B cell (primary cell): ENCODE results near the gene WNK4. TPM values are rescaled to one million over a fixed set of nuclear protein-coding genes. Genes with fewer than 3 reads are reported as not detected.

ENCODE experiments used
- ATAC-seq: fragments of 200-7000 bp; cut with Tn5 transposase; one replicate; pipeline ENCODE4 v1.10.0; 2021; ENCODE audit warnings: low read depth, mild to moderate bottlenecking, moderate number of reproducible peaks, moderate library complexity
- CTCF ChIA-PET: fragments of 350-600 bp; sonication (Branson Sonifier 250); formaldehyde crosslinking; loops from one replicate; lab custom pipeline; 2021; ENCODE audit warnings: antibody characterized with exemption, inconsistent platforms; lab: Charles Lee
- POLR2A ChIA-PET: fragments of 350-600 bp; sonication (Branson Sonifier 250); formaldehyde crosslinking; loops from one replicate; lab custom pipeline; 2021; ENCODE audit warnings: antibody characterized with exemption; lab: Charles Lee
- DNase-seq: peaks from one replicate; pipeline ENCODE4 v3.0.0; 2013
- H2AFZ ChIP-seq: 2 replicates; pipeline ENCODE4 v1.6.1; 2012; ENCODE audit warnings: mild to moderate bottlenecking, low read depth, low read length; ENCODE audit not compliant: insufficient read depth, poor library complexity, severe bottlenecking
- H3K27ac ChIP-seq, 2 donors: 1 replicate in 1 of 2; 2 replicates in 1 of 2; pipeline ENCODE4 v1.5.1; 2012 to 2013; ENCODE audit warnings: low read length in 2 of 2, mild to moderate bottlenecking in 2 of 2, moderate library complexity in 1 of 2
- H3K27me3 ChIP-seq, 4 experiments: fragments of 200-600 bp in 1 of 4; sonication (generic) in 1 of 4; replicated peaks in 1 of 4; 1 replicate in 2 of 4; 2 replicates in 2 of 4; pipeline versions ENCODE4 v1.6.1 to v1.7.0; 2013 to 2016; ENCODE audit warnings: low read length in 3 of 4, mild to moderate bottlenecking in 2 of 4, mixed read lengths in 1 of 4, moderate library complexity in 1 of 4; ENCODE audit not compliant: insufficient read depth in 4 of 4, control insufficient read depth in 3 of 4; ENCODE audit errors: control extremely low read depth in 1 of 4
- H3K36me3 ChIP-seq, 2 experiments: replicated peaks in 1 of 2; 1 replicate in 1 of 2; 2 replicates in 1 of 2; pipeline versions ENCODE4 v1.6.1 to v1.7.1; 2013; ENCODE audit warnings: low read length in 1 of 2; ENCODE audit not compliant: insufficient read depth in 2 of 2, control insufficient read depth in 1 of 2; ENCODE audit errors: control extremely low read depth in 1 of 2, extremely low read depth in 1 of 2
- H3K4me1 ChIP-seq, 2 donors: fragments of 200-600 bp in 1 of 2; sonication (generic) in 1 of 2; 1 replicate in 1 of 2; 2 replicates in 1 of 2; pipeline versions ENCODE4 v1.5.1 to v1.6.1; 2013 to 2017; ENCODE audit warnings: low read length in 2 of 2; ENCODE audit not compliant: control insufficient read depth in 2 of 2, insufficient read depth in 2 of 2
- H3K4me2 ChIP-seq: replicated peaks from 2 replicates; pipeline ENCODE3; 2012; ENCODE audit warnings: mild to moderate bottlenecking, low read depth, low read length; ENCODE audit not compliant: poor library complexity, severe bottlenecking
- H3K4me3 ChIP-seq, 5 experiments: fragments of 200-600 bp in 1 of 5; sonication (generic) in 1 of 5; 1 replicate in 3 of 5; 2 replicates in 2 of 5; pipeline versions ENCODE4 v1.5.1 to v1.7.0; 2011 to 2016; ENCODE audit warnings: low read length in 4 of 5, mild to moderate bottlenecking in 4 of 5, low read depth in 2 of 5, control low read depth in 1 of 5, moderate library complexity in 1 of 5; ENCODE audit not compliant: insufficient read depth in 1 of 5; ENCODE audit errors: control extremely low read depth in 1 of 5, extremely low read depth in 1 of 5
- H3K79me2 ChIP-seq: fragments of 200-600 bp; sonication (generic); one replicate; pipeline ENCODE4 v1.6.0; 2016; ENCODE audit warnings: low read length; ENCODE audit not compliant: control insufficient read depth, insufficient read depth
- H3K9ac ChIP-seq: fragments of 200-600 bp; sonication (generic); 2 replicates; pipeline ENCODE4 v1.6.1; 2017; ENCODE audit warnings: mild to moderate bottlenecking, low read length, moderate library complexity
- H3K9me3 ChIP-seq, 3 donors: one replicate each; pipeline versions ENCODE4 v1.6.1 to v1.7.1; 2013; ENCODE audit warnings: low read length in 2 of 3; ENCODE audit not compliant: control insufficient read depth in 2 of 3, insufficient read depth in 1 of 3; ENCODE audit errors: control extremely low read depth in 1 of 3
- H4K20me1 ChIP-seq: 2 replicates; pipeline ENCODE4 v1.6.0; 2012; ENCODE audit warnings: mild to moderate bottlenecking, low read length; ENCODE audit not compliant: insufficient read depth, control insufficient read depth, poor library complexity, severe bottlenecking
- H3K27ac Mint-ChIP-seq: one replicate; pipeline ENCODE4 v1.8.0; 2021; ENCODE audit warnings: mixed read lengths
- H3K27me3 Mint-ChIP-seq: one replicate; pipeline ENCODE4 v1.8.0; 2021; ENCODE audit warnings: mixed read lengths
- H3K4me1 Mint-ChIP-seq: one replicate; pipeline ENCODE4 v1.8.0; 2021; ENCODE audit warnings: mixed read lengths
- H3K4me3 Mint-ChIP-seq: one replicate; pipeline ENCODE4 v1.8.0; 2021; ENCODE audit warnings: mixed read lengths
- H3K9me3 Mint-ChIP-seq: one replicate; pipeline ENCODE4 v1.8.0; 2022; ENCODE audit warnings: mixed read lengths; ENCODE audit not compliant: insufficient read depth
- EZH2 ChIP-seq: IDR thresholded peaks from 2 replicates; pipeline ENCODE4 v1.6.1; 2012; ENCODE audit warnings: borderline replicate concordance, low read depth, mild to moderate bottlenecking, moderate library complexity, low read length; ENCODE audit not compliant: insufficient read depth, poor library complexity, severe bottlenecking
- WGBS: methylation state at CpG from one replicate; pipeline ENCODE4 v1.1.5; 2013; ENCODE audit warnings: missing lambda C conversion rate; ENCODE audit not compliant: insufficient coverage; 5-methylcytosine and 5-hydroxymethylcytosine counted together
- intact Hi-C: fragments of 100-400 bp; cut with micrococcal nuclease; formaldehyde crosslinking; loops from one replicate; pipeline ENCODE4 v1.10.0; 2022
- polyA plus RNA-seq: library from polyadenylated mRNA; depleted of rRNA; stranded (reverse); fragments of >200 nt; gene quantifications from 2 replicates; pipeline ENCODE4 v1.2.3, GENCODE V29; 2012
- total RNA-seq, 2 donors: library from RNA; stranded (reverse); fragments of 120-200 nt in 1 of 2; gene quantifications; 1 replicate in 1 of 2; 2 replicates in 1 of 2; pipeline versions ENCODE4 v1.2.3 to v1.2.4, GENCODE V29; 2013 to 2022
- TF ChIP-seq, protein P1 (sequence below): fragments of 200-600 bp; IDR thresholded peaks from one replicate; pipeline ENCODE4 v1.8.0; 2022; ENCODE audit warnings: antibody characterized with exemption, mild to moderate bottlenecking

The WNK4 gene
- total and polyA plus RNA-seq, 2 donors (not counting 1 experiment from before 2014, with no cell fraction given): 0.03 to 0.44 TPM

DNA sequence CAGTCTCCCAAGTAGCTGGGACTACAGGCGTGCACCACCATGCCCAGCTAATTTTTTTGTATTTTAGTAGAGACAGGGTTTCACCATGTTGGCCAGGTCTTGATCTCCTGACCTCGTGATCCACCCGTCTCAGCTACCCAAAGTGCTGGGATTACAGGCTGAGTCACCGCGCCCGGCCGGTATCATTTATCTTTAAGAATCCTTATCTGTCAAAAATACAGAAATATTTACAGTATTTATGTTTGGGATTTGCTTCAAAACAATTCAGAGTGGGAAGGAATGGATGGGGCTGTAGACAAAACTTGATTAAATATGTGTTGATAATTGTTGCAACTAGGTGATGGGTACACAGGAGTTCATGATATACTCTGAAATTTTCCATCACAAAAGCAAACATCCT is 40.8 kb downstream of the WNK4 start:
- peaks cover 2 to 43% of the 10 kb centered on the region in 2 experiments for H3K36me3 ChIP-seq
- WGBS: no CpG with 5 or more reads among the region's 7 CpGs
- Mint-ChIP-seq H3K9me3 (no peaks in the 10 kb centered on the region), H3K27me3 (no peaks in the 10 kb centered on the region), H3K4me3 (no peak overlapping the region), H3K4me1 (peaks cover 25% of the 10 kb centered on the region), H3K27ac (no peak overlapping the region)
- DNase-seq: no peak
- intact Hi-C loops: loop anchor here (5.0 kb wide), 2 partner anchors 269 to 661 kb away; partner anchors contain the start of genes DHX8 and HSD17B1
- POLR2A ChIA-PET: no interaction called here
- H3K9me3 ChIP-seq: no peaks in the 10 kb centered on the region
- H3K4me3 ChIP-seq: no peak overlapping the region
- H3K27me3 ChIP-seq: no peaks in the 10 kb centered on the region
- H4K20me1 ChIP-seq: peaks cover 10% of the 10 kb centered on the region
- H3K4me1 ChIP-seq: peaks cover 6 to 18% of the 10 kb centered on the region in 2 donors
- H2AFZ ChIP-seq: no peak overlapping the region
- peaks cover 51% of the 10 kb centered on the region for H3K79me2 ChIP-seq
- CTCF ChIA-PET: interaction anchor here (0.6 to 1.5 kb wide), 4 partner anchors 10 to 99 kb away, joined by 3 to 7 read pairs (median 4); partner anchors contain the start of gene VPS25
- H3K9ac ChIP-seq: no peak overlapping the region
- H3K4me2 ChIP-seq: no peak overlapping the region
- no peak for TF ChIP-seq EZH2
- TF ChIP-seq, protein P1, sequence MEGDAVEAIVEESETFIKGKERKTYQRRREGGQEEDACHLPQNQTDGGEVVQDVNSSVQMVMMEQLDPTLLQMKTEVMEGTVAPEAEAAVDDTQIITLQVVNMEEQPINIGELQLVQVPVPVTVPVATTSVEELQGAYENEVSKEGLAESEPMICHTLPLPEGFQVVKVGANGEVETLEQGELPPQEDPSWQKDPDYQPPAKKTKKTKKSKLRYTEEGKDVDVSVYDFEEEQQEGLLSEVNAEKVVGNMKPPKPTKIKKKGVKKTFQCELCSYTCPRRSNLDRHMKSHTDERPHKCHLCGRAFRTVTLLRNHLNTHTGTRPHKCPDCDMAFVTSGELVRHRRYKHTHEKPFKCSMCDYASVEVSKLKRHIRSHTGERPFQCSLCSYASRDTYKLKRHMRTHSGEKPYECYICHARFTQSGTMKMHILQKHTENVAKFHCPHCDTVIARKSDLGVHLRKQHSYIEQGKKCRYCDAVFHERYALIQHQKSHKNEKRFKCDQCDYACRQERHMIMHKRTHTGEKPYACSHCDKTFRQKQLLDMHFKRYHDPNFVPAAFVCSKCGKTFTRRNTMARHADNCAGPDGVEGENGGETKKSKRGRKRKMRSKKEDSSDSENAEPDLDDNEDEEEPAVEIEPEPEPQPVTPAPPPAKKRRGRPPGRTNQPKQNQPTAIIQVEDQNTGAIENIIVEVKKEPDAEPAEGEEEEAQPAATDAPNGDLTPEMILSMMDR: no peak
- no peak overlapping the region for H3K27ac ChIP-seq
- ATAC-seq: no peak

DNA sequence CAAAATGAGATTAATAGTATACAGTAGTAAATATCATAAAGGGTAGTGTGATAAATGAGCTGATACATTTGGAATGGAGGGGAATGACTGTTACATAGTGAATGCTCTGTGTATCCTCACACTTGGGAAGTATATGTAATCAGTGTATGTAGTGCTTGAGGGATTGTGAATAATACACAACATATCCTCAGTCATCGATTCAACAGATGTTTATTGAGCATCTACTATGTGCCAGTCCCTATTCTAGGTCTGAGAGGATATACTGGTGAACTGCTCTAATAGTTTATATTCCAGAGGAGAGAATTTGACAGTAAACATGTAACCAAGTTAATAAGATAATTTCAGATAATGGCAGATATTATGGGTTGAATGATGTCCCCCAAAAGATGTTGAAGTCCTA is 47.1 kb downstream of the WNK4 start:
- Mint-ChIP-seq H3K4me1 (peaks cover 21% of the 10 kb centered on the region), H3K27ac (no peak overlapping the region), H3K4me3 (no peak overlapping the region), H3K27me3 (no peaks in the 10 kb centered on the region), H3K9me3 (no peaks in the 10 kb centered on the region)
- intact Hi-C loops: no loop called here
- POLR2A ChIA-PET: interaction anchor here (0.5 kb wide), 1 partner anchor 158 kb away, joined by 4 read pairs; no protein-coding TSS in a partner anchor
- no peaks in the 10 kb centered on the region for H4K20me1 ChIP-seq
- no peak overlapping the region for H2AFZ ChIP-seq
- CTCF ChIA-PET: interaction anchor here (0.9 kb wide), 1 partner anchor 9 kb away, joined by 3 read pairs; no protein-coding TSS in a partner anchor
- TF ChIP-seq EZH2: no peak
- TF ChIP-seq, protein P1: no peak
- no CpG with 5 or more reads among the region's 1 CpG for WGBS
- no peaks in the 10 kb centered on the region for H3K9me3 ChIP-seq
- no peak overlapping the region for H3K9ac ChIP-seq
- no peaks in the 10 kb centered on the region for H3K27me3 ChIP-seq
- H3K36me3 ChIP-seq: no peaks in the 10 kb centered on the region
- no peak overlapping the region for H3K4me2 ChIP-seq
- no peak overlapping the region for H3K4me3 ChIP-seq
- H3K79me2 ChIP-seq: peaks cover 25% of the 10 kb centered on the region
- ATAC-seq: no peak
- H3K27ac ChIP-seq: no peak overlapping the region
- DNase-seq: no peak
- peaks cover 10 to 22% of the 10 kb centered on the region in 2 donors for H3K4me1 ChIP-seq
